ENCODE data around the gene SORCS3. TPM values are rescaled to one million over a fixed set of nuclear protein-coding genes. Genes with fewer than 3 reads are reported as not detected.

SORCS3 gene
- total and polyA plus RNA-seq, 9 of the 15 experiments (the other 6 are each of a cell fraction or from before 2014, with no cell fraction given), result not detected

GRCh38 chr10:105171945-105172344, 530.9 kb downstream of the SORCS3 start:
- Histone ChIP-seq H3K27ac (ENCODE audit: extremely low read depth, low read depth, low read length) (no peak overlapping the region), H4K20me1 (replicated peaks; ENCODE audit: control insufficient read depth, insufficient read depth, low read length) (no peaks in the 10 kb centered on the region), H2AFZ (ENCODE audit: low read depth, low read length) (no peak overlapping the region), H3K4me2 (ENCODE audit: insufficient read depth, low read length) (no peak overlapping the region), H3K36me3 (ENCODE audit: control insufficient read depth, insufficient read depth, low read length) (no peaks in the 10 kb centered on the region), H3K9ac (ENCODE audit: insufficient read depth in 1 of 2, low read depth in 2 of 2, low read length in 2 of 2) (no peak overlapping the region), H3K79me2 (ENCODE audit: control insufficient read depth, insufficient read depth, low read length) (no peaks in the 10 kb centered on the region), H3K4me1 (replicated peaks in 1 of 2; ENCODE audit: control insufficient read depth in 2 of 2, insufficient read depth in 2 of 2, low read length in 2 of 2) (no peaks in the 10 kb centered on the region), H3K4me3 (no peak overlapping the region), H3K9me1 (ENCODE audit: control insufficient read depth, insufficient read depth, low read length) (no peaks in the 10 kb centered on the region), H3K9me3 (replicated peaks; ENCODE audit: control insufficient read depth, insufficient read depth, low read depth, low read length) (no peaks in the 10 kb centered on the region), H3K27me3 (ENCODE audit: control insufficient read depth in 2 of 2, insufficient read depth in 2 of 2, low read length in 2 of 2) (no peaks in the 10 kb centered on the region)
- ChIA-PET CTCF (ENCODE audit: low intra/inter-chr PET ratio) (no interaction called here), POLR2A (no interaction called here)
- TF ChIP-seq HNRNPK (IDR thresholded peaks at IDR 0.05; ENCODE audit: low read depth, low read length, poor library complexity, severe bottlenecking), result no peak
- TF ChIP-seq ARHGAP35 (IDR thresholded peaks at IDR 0.05; ENCODE audit: partially characterized antibody), result no peak
- TF ChIP-seq NFE2L1 (tag; IDR thresholded peaks at IDR 0.05; ENCODE audit: borderline replicate concordance, low read depth), result no peak
- no peak for TF ChIP-seq HEY1 (CRISPR knock-in tag; IDR thresholded peaks at IDR 0.05; ENCODE audit: borderline replicate concordance)
- TF ChIP-seq GABPA (tag; conservative IDR thresholded peaks at IDR 0.05; ENCODE audit: low read depth), result no peak
- TF ChIP-seq MXD1 (CRISPR knock-in tag; IDR thresholded peaks at IDR 0.05; ENCODE audit: borderline replicate concordance, poor library complexity, severe bottlenecking), result no peak
- in situ Hi-C loops (cut with MboI) (no loop called here), intact Hi-C loops (cut with micrococcal nuclease) (no loop called here)
- 0% methylated on average over 3 of the region's 3 CpGs for WGBS (ENCODE audit: insufficient coverage, low coverage, missing lambda C conversion rate)
- no peak for ATAC-seq
- no peak for DNase-seq (ENCODE audit: extremely low read depth in 1 of 4, low spot score in 3 of 4)
- no TSS peak for BruUV-seq (replicated peaks)
- no peak for FAIRE-seq

- CTCF ChIA-PET (ENCODE audit: low intra/inter-chr PET ratio), result no interaction called here
- H2AFZ ChIP-seq (ENCODE audit: low read depth, low read length), result no peak overlapping the region
- TF ChIP-seq ZNF384 (IDR thresholded peaks at IDR 0.05; ENCODE audit: low read depth, low read length), result no peak
- no peak for TF ChIP-seq CBX8 (IDR thresholded peaks at IDR 0.05; ENCODE audit: borderline replicate concordance, extremely low read depth, low read depth, low read length, poor library complexity, severe bottlenecking)
- no peak for TF ChIP-seq FOXP4 (CRISPR knock-in tag; IDR thresholded peaks at IDR 0.05; ENCODE audit: borderline replicate concordance)
- no peak for TF ChIP-seq IRF9 (tag; IDR thresholded peaks at IDR 0.05)
- TF ChIP-seq CREB1 (IDR thresholded peaks at IDR 0.05), result no peak
- TF ChIP-seq CREB1 (CRISPR knock-in tag; IDR thresholded peaks at IDR 0.05), result no peak
- no peak for TF ChIP-seq RBM17 (IDR thresholded peaks at IDR 0.05; ENCODE audit: borderline replicate concordance, low read depth, low read length)
Observed at GRCh38 chr10:105181626-105182025, 540.5 kb downstream of the SORCS3 start.

More at GRCh38 chr10:105181626-105182025, 540.5 kb downstream of the SORCS3 start:
- H3K27me3 ChIP-seq (ENCODE audit: control insufficient read depth in 2 of 2, insufficient read depth in 2 of 2, low read length in 2 of 2), result no peaks in the 10 kb centered on the region
- no peak overlapping the region for H3K9ac ChIP-seq (ENCODE audit: insufficient read depth in 1 of 2, low read depth in 2 of 2, low read length in 2 of 2)
- intact Hi-C loops (cut with micrococcal nuclease), result no loop called here
- H3K27ac ChIP-seq (ENCODE audit: extremely low read depth, low read depth, low read length), result no peak overlapping the region
- no TSS peak for BruUV-seq (replicated peaks)
- H3K9me1 ChIP-seq (ENCODE audit: control insufficient read depth, insufficient read depth, low read length), result no peaks in the 10 kb centered on the region
- DNase-seq (ENCODE audit: extremely low read depth in 1 of 4, low spot score in 3 of 4) (no peak), FAIRE-seq (no peak), ATAC-seq (no peak)
- H3K79me2 ChIP-seq (ENCODE audit: control insufficient read depth, insufficient read depth, low read length), result no peaks in the 10 kb centered on the region
- no peaks in the 10 kb centered on the region for H4K20me1 ChIP-seq (replicated peaks; ENCODE audit: control insufficient read depth, insufficient read depth, low read length)
- no peaks in the 10 kb centered on the region for H3K36me3 ChIP-seq (ENCODE audit: control insufficient read depth, insufficient read depth, low read length)
- H3K9me3 ChIP-seq (replicated peaks; ENCODE audit: control insufficient read depth, insufficient read depth, low read depth, low read length), result no peaks in the 10 kb centered on the region
- H3K4me3 ChIP-seq, result no peak overlapping the region
- H3K4me1 ChIP-seq (replicated peaks in 1 of 2; ENCODE audit: control insufficient read depth in 2 of 2, insufficient read depth in 2 of 2, low read length in 2 of 2), result no peaks in the 10 kb centered on the region
- no peak overlapping the region for H3K4me2 ChIP-seq (ENCODE audit: insufficient read depth, low read length)
- POLR2A ChIA-PET, result no interaction called here
- in situ Hi-C loops (cut with MboI), result no loop called here

Measured in K562 (cell line).